ENCODE results near the gene OSBPL7. TPM values are rescaled to one million over a fixed set of nuclear protein-coding genes. Genes with fewer than 3 reads are reported as not detected.

The OSBPL7 gene
- total RNA-seq, 4 donors from 2014 or later = 0.89 to 4.6 (median 1.6) TPM

GRCh38 chr17:47811709-47812108, 9.9 kb downstream of the OSBPL7 start:
- intact Hi-C loops (cut with DNase I; ENCODE audit: low total_unique reads) (no loop called here), in situ Hi-C loops (cut with MboI; ENCODE audit: low sequenced_read_pairs in 4 of 4) (no loop called here)
- Histone ChIP-seq H3K4me3 (no peak overlapping the region), H3K4me1 (peaks cover 0 to 28% of the 10 kb centered on the region in 2 donors), H3K27ac (peak overlapping the region in 3 of 4 donors; percentile 29 to 86 (median 80)), H3K9me3 (no peaks in the 10 kb centered on the region), H3K36me3 (peaks cover 0 to 48% of the 10 kb centered on the region in 2 donors), H3K27me3 (no peaks in the 10 kb centered on the region)
- ATAC-seq (no peak), DNase-seq (no peak)
- no peak for TF ChIP-seq CTCF (IDR thresholded peaks at IDR 0.05 in 4 of 5, conservative IDR thresholded peaks at IDR 0.05 in 1 of 5)
- TF ChIP-seq POLR2A (IDR thresholded peaks at IDR 0.05) = no peak

GRCh38 chr17:47810901-47811635, 10.5 kb downstream of the OSBPL7 start:
- Histone ChIP-seq H3K4me1 (peaks cover 0 to 34% of the 10 kb centered on the region in 2 donors), H3K9me3 (no peaks in the 10 kb centered on the region), H3K4me3 (no peak overlapping the region), H3K27ac (peak overlapping the region in 3 of 4 donors; percentile 29 to 86 (median 80)), H3K36me3 (peaks cover 0 to 43% of the 10 kb centered on the region in 2 donors), H3K27me3 (no peaks in the 10 kb centered on the region)
- intact Hi-C loops (cut with DNase I; ENCODE audit: low total_unique reads) = no loop called here
- TF ChIP-seq POLR2A (IDR thresholded peaks at IDR 0.05) (no peak), CTCF (IDR thresholded peaks at IDR 0.05 in 4 of 5, conservative IDR thresholded peaks at IDR 0.05 in 1 of 5) (no peak)
- in situ Hi-C loops (cut with MboI; ENCODE audit: low sequenced_read_pairs in 4 of 4) = no loop called here
- ATAC-seq (no peak), DNase-seq (no peak)

GRCh38 chr17:47810200-47810821, 11.3 kb downstream of the OSBPL7 start:
- Histone ChIP-seq H3K4me3 (no peak overlapping the region), H3K27ac (peak overlapping the region in 3 of 4 donors; percentile 27 to 86 (median 80)), H3K27me3 (no peaks in the 10 kb centered on the region), H3K4me1 (peaks cover 0 to 39% of the 10 kb centered on the region in 2 donors), H3K9me3 (no peaks in the 10 kb centered on the region), H3K36me3 (peaks cover 0 to 35% of the 10 kb centered on the region in 2 donors)
- intact Hi-C loops (cut with DNase I; ENCODE audit: low total_unique reads) = no loop called here
- peak; percentile 31 to 69 for ATAC-seq
- TF ChIP-seq CTCF (IDR thresholded peaks at IDR 0.05 in 4 of 5, conservative IDR thresholded peaks at IDR 0.05 in 1 of 5) = no peak
- TF ChIP-seq POLR2A (IDR thresholded peaks at IDR 0.05) = no peak
- DNase-seq = no peak
- in situ Hi-C loops (cut with MboI; ENCODE audit: low sequenced_read_pairs in 4 of 4) = no loop called here

GRCh38 chr17:47808830-47809480, 12.6 kb downstream of the OSBPL7 start:
- no peak for TF ChIP-seq POLR2A (IDR thresholded peaks at IDR 0.05)
- TF ChIP-seq CTCF (IDR thresholded peaks at IDR 0.05 in 4 of 5, conservative IDR thresholded peaks at IDR 0.05 in 1 of 5) = no peak
- peaks cover 0 to 23% of the 10 kb centered on the region in 2 donors for H3K36me3 ChIP-seq
- H3K9me3 ChIP-seq = no peaks in the 10 kb centered on the region
- in situ Hi-C loops (cut with MboI; ENCODE audit: low sequenced_read_pairs in 4 of 4) = loop anchor here in 1 of 4 donors (10.0 kb wide), 1 partner anchor 114 kb away; the partner anchor contains the start of gene TBKBP1
- peaks cover 0 to 39% of the 10 kb centered on the region in 2 donors for H3K4me1 ChIP-seq
- intact Hi-C loops (cut with DNase I; ENCODE audit: low total_unique reads) = loop anchor here (10.0 kb wide), 1 partner anchor 114 kb away; the partner anchor contains the start of gene TBKBP1
- no peak for ATAC-seq
- no peaks in the 10 kb centered on the region for H3K27me3 ChIP-seq
- no peak overlapping the region for H3K4me3 ChIP-seq
- no peak for DNase-seq
- H3K27ac ChIP-seq = peak overlapping the region in 3 of 4 donors; percentile 69 to 86 (median 80)
